GM12892 (cell line): ENCODE results near the gene GPX4.

Experiments used
- POLR2A ChIP-seq: IDR thresholded peaks from 2 replicates; pipeline ENCODE4 v1.6.1; 2011; ENCODE audit warnings: low read depth, low read length, control low read depth
- POLR2AphosphoS5 ChIP-seq: IDR thresholded peaks from 2 replicates; pipeline ENCODE4 v1.6.1; 2011; ENCODE audit warnings: low read depth, low read length, control low read depth
- TAF1 ChIP-seq: IDR thresholded peaks from 2 replicates; pipeline ENCODE4 v1.6.1; 2011; ENCODE audit warnings: low read depth, mild to moderate bottlenecking, control low read depth, low read length, borderline replicate concordance

GRCh38 chr19:1118999-1119398 lies 15.2 kb downstream of the GPX4 start:
- TF ChIP-seq POLR2A: no peak
- no peak for TF ChIP-seq TAF1
- no peak for TF ChIP-seq POLR2AphosphoS5
